GM19395 (cell line): Measurements from ENCODE around the gene COL5A1.

ENCODE experiments used
- ATAC-seq: cut with Tn5 transposase; IDR thresholded peaks from one replicate; pipeline ENCODE4 v1.9.1; 2021; ENCODE audit warnings: mild to moderate bottlenecking, moderate library complexity; ENCODE audit not compliant: unreplicated experiment

The COL5A1 gene

DNA sequence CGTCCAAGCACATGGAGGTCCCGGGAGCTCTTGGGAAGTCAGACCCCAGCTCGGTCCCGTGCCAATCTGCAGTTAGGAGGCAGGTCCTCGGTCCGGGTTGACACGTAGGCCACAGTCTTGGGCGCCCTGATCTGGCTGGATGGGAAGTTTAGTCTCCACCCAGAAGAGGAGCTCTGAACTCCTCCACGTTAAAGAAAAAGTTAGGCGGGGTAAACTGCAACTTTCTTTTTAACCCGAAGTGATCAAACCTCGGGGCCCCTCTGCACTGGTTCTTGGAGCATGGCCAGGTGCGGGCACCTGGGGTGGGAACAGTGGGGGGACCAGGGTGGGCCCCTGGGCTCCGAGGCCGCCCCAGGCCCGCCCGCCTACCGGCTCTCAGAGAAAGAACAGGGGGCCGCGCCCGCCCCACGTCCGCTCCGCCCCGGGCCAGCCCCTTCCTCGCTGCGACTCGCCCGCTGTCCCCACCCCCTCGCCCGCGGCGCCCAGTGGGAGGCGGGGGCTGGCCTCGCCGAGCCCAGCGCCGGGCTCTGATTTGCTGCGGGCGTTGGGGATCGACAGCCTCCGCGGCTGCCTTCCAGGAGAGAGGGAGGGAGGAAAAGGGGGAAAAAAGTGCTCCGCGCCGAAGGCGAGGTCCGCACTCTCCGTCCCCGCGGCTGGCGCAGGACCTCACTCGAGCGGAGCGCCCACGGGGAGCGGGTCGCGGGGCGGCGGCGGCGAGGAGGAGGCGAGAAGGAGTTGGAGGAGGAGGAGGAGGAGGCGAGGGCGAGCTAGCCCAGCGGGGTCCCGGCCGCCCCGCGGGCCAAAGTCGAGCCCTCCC is at the start of gene COL5A1:
COL5A1 (plus strand) TSS at position 631 of the 817 bp plus-strand sequence. CDS start 385 bp downstream, outside the sequence.
- no peak for ATAC-seq

DNA sequence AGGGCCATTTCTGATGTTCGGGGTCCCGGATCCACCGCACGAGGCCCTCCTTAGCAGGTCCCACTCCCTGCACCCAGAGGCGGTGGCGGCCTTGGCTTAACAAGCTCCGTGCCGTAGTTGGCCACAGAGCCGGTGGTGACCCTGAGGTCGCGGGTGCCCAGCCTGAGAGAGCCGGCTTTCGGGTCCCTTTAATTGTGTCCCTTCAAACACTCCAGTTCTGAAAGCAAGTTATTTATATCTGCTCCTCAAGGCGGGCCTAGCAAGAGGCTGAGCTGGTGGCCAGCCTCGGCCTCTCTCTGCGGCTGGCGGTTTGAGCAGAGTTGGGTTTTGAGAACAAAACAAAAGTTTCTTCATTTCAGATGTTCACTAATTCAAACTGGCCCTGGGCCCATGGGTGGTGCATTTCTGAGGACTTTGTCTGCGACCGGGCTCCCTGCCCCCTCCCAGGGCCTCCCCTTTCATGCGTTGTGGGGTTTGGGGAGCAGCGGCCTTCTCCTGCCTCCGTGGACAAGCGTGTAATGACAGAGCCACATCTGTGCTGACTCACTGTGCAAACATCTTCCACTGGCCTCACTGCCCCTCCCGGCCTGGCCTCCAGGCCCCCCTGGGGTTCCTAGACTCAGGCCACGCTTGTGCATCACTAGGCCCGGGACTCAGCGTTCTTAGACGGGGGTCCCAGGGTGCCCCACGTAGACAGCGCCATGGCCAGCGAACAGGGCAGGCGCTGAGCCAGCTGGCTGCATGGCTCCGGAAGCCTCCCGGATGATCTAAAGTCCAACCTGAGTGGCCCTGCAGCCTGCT is 49.4 kb upstream of the COL5A1 start:
- no peak for ATAC-seq

DNA sequence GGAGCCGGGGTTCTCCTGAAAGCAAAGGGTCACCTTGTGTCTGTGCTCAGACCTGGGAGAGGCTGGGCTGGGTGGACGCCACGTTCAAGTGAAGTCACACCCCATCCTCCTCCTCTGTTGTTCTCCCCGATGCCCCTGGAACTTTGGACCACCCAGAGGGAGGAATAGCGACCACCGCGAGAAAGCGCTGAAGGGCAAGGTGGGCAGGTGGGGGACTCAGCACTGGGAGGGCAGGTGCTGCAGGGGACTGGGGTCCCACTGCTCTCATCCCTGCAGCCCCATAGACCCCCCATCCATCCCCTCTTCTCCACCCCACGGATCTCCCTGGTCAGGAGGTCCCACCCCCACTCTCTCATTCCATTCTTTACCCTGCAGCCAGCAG is 48.8 kb upstream of the COL5A1 start:
- no peak for ATAC-seq

DNA sequence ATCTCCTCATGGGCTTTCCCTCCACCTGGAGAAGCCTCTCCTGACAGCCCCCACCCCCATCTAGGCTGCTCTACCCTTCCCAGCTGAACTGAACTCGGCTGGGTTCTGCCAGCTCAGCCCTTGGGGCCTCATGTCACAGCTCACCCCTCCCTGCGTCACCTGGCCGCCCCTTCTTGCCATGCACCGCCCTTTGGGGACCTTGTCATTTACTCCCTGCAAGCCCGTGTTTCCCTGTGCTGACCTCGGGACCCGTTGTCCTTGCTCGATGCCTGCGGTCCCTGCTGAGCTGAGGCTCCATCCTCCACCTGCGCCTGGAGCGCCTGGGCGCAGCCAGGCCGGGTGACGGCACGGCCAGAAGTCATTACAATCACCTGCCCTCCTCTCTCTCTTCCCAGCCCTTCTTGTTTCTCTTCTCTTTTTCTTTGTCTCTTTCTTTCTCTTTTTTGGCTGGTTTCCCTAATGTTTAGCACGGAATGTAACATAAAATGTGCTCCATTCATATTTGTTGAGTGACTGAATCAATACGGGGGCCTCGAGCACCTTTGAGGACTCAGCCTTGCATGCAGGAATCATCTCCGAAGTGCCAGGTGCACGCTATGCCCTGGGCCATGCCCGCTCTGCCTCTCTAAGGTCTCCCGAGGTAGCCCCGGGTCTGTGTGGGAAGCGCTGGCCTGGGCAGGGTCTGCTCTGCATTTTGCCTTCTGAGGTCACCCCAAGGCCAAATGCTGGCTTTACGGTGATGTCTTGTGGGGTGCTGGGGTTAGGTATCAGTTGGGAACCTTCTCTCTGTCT is 48.1 kb upstream of the COL5A1 start:
- no peak for ATAC-seq

DNA sequence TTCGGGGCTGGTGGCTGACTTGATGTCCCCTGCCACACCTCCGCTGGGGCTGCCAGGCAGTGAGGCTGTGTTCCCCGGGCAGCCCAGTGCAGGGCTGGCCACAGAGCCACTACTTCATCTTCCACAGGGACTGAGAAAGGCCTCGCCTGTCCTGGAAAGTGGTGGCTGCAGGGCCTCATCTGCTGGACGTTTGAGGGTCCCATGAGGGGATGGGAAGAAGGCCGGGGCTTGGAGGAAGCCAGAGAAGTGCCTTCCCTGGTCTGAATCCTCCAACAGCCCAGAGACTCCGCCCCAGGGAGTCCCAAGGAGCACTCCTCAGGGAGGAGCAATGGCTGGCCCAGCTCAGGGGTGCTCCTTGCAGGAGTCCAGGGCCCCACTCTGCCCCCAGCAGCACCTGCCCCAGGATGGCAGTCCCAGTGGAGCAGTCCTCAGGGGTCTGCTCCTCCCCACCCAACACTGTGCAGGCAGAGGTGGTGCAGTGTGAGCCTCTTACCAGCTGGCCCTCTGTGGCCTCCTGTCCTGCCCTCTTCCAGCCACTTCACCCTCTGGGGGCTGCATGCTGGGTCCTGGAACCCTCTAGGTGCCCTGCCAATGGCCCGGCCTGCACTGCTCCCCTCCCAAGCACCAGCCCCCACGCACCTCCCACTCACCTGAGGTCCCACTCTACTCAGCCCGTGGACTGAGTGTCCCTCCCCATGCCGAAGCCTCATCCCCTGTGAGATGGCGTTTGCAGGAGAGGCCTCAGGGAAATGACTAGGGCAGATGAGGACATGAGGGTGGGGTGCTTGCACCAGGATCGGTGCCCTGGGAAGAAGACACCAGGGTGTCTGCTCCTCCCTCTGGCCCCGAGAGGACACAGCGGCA is 47.3 kb upstream of the COL5A1 start:
- no peak for ATAC-seq

DNA sequence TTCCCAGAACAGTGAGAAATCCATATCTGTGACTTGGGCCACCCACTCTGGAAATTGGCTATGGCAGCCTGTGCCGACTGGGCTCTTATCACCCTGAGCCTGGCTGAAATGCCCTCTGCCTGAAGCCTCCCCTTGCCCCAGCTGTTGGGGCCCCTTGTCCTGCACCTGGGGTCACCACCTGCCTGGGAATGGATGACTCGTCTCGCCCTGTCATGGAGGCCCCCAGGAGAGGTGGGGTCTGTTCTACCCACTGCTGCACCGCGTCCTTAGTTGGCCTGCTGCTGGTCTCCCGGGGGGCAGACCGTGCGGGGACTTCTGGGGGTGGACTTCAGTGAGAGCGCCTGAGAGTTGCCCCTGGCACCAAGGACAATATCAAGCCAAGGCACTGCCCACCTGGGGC is 46.6 kb upstream of the COL5A1 start:
- ATAC-seq = no peak

DNA sequence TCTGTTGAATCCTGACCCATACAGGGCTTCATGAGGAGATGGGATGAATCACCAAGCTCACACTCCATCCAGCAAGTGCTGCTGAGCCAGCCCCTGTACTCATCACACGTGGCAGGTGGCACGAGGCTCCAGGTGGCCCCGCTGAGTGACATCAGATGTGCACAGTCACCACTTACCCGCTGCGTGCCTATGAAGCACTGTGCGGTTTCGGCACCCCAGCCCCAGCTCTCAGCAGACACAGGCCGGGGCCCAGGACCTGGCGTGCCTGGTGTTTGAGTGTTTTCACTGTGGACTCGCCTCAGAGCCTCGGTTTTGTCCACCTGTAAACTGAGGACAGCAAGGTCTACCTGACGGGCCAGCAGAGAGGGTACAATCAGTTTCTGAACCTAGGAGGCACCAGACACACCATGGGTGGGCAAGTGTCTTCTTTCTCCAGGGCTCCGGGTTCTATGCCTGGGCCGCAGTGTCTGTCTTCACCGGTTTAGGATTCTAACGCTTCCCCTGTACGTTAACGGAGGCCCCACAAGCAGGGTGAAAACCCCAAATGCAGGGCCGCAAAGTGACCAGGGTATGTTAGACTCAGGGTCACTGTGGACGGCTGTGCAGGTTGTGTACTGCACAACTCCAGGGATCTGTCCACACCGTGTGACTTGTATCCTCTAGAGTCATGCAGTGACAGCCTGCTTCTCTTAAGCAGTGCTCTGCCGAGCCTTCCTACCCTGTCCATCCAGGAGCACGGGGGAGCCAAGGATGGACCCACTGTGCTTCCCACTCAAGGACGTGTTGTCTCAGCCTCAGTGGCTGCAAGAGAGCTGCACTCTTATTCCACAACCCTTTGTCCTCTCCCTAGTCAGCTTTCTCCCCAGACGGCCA is 44.3 kb upstream of the COL5A1 start:
- no peak for ATAC-seq

DNA sequence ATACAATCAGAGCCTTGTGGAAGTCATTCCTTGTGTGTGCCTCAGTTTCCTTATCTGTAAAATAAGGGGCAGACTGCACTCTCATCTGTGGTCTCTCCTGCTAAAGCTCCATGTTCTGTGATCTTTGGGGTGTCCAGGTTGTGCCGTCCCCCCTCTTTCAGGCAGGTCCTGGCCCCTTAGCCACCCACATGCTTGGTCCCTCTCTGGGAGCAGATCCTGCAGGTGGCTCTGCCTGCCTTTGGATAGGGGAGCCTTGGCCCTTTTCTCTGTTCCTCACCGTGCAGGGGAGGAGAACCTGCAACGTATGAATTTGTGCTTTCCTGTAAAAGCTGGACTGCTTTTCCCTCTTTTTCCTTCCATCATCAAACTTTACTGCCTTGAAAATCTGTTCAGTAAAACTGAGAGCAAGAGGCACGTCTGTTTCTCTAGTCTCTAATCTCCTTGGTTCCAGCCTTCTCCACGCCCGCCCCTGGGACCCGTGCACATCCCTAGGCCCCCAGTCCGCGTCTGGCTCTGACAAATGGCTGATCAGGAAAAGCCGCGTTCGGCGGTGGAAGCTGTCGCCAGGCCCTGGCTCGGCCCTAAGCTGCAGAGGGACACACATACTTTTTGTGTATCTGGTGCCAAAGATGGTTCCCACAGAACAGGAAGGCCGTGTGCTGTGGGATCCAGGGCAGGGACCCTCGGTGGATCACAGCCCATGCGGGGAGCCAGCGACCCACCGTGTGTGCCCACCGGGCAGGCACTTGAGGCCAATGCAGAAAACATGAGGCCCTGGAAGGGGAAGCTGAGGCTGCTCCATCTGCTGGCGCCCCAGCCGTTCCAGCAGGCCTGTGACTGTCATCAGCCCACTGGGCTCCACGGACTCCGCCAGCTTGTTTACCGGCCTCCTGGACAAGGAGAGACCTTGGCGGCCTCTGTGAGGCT is 43.4 kb upstream of the COL5A1 start:
- ATAC-seq = no peak

DNA sequence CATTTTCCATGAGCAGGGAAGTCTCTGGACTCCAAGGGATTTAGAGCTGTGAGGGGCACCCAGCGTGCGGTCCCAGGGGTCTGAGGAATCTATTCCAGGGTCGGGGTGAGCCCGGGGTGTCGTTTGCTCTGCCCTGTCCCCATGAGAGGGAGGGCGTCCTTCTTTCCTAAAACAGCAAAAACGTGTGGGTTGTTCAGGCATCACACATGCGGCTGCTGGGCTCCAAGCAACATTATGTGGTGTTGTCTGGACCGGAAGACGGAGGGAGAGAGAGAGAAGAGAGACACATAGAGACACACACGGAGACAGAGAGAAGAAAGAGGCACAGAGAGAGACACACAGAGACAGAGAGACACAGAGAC is 42.7 kb upstream of the COL5A1 start:
- ATAC-seq = no peak

DNA sequence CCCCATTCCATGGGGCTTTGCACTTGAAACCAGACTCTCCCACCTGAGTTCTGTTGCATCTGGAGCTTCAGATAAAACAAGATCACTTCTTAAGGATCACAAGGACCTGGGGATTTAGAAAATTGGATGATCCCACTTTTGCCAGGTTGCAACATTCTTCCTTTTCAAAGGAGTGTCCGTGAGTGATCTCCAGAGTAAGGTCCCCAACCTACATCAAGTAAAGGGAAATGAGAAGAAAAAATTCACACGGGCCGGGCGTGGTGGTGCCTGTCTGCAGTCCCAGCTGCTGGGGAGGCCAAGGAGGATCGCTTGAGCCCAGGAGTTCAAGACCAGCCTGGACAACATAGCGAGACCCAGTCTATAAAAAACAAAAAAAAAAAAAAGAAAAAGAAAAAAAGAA is 41.2 kb upstream of the COL5A1 start:
- no peak for ATAC-seq

DNA sequence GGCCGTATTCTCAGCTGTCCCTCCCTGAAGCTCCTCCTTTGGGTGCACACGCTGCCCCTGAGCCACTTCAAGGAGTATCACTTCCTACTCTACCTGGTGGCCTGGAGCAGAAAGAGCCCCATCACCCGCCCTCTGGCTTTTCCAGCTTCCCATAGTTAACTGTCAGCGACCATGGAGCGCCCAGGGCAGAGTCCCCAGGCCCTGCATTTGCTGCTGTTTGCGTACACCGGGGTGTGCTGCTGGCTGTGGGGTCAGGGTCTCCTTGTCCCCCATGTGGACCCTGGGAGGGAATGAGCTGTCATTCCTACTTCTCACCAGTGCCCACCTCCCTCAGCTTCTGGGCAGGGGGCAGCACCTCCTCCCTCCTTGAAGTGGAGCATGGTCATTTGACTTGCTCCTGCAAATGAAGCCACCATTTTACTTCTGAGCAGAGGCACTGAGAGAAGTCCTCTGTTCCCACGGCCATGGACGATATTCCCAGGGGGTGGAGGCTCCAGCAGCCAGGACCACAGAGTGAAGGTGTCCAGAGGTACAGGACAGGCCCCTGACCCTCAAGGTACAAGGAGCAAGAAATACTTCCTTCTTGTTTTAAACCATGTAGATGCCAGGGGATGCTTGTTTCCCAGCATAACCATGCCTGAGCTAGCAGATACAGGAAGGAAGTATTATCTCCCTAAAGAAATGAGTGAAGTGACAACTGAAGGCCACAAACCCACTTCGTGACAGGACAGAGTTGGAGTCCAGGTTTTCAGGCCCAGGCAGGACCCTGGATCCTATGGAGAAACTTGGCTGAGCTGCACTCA is 40.6 kb upstream of the COL5A1 start:
- ATAC-seq = no peak

DNA sequence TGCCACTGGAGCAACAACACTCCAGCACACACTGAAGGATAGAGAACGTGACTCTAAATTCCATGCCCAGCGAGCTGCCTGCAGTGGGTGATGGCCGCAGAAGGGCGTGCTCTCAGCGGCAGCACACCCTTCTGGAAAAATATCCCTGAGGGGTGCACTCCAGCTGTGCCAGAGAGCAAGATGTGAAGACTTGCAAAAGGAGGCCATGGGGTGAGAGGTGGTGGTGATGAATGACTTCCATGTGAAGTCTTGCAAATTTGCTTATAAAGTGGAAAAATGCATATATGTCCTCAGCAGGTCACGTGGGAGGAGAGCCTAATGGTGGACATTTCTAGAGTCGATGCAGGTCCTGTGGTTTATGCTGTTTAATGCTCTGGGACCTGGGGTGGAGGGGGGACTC is 39.8 kb upstream of the COL5A1 start:
- ATAC-seq = no peak

DNA sequence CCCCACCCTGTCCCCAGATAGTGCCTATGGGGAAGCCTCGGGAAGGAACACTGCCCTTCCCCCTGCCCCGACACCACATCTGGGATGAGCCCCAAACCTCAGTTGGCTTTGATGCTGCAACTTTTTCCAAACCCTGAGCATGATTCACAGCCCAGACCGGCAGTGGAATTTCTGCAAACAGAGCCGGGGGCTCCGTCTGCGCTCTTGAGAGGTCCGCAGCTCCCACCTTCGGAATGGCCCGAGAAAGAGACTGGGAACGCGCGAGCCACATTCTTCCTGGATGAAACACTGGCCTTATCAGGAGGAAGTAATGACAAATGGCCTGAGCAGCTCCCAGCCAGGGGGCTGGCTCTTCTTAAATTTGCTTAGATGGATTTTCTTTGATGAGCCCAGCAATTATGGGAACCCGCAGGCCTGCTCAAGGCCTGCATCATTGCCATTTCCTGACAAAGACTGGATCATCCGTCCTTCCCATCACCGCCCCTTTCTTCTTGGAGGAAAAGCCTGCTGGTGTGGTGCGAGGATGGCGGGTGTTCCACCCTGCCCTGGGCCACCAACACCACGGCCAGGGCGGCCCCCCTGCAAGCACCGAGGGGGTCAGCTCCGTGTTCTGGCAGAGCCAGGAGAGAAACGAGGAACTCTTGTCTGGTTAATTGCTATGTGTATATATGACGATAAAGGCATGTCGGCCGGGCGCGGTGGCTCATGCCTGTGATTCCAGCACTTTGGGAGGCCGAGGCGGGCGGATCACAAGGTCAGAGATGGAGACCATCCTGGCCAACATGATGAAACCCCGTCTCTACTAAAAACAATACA is 38.8 kb upstream of the COL5A1 start:
- ATAC-seq = no peak

DNA sequence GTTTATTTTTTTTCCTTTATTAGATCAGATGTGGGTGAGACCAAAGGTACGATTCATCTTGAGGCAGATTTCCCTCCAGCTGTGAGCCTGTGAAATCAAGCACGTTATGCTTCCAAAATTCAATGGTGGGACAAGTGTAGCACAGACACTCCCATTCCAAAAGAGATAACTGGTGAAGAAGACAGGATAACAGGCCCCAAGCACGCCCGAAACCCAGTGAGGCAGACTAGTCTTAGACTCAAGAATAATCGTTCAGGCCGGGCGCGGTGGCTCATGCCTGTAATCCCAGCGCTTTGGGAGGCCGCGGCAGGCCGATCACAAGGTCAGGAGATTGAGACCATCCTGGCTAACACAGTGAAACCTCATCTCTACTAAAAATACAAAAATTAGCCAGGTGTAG is 36.8 kb upstream of the COL5A1 start:
- no peak for ATAC-seq

DNA sequence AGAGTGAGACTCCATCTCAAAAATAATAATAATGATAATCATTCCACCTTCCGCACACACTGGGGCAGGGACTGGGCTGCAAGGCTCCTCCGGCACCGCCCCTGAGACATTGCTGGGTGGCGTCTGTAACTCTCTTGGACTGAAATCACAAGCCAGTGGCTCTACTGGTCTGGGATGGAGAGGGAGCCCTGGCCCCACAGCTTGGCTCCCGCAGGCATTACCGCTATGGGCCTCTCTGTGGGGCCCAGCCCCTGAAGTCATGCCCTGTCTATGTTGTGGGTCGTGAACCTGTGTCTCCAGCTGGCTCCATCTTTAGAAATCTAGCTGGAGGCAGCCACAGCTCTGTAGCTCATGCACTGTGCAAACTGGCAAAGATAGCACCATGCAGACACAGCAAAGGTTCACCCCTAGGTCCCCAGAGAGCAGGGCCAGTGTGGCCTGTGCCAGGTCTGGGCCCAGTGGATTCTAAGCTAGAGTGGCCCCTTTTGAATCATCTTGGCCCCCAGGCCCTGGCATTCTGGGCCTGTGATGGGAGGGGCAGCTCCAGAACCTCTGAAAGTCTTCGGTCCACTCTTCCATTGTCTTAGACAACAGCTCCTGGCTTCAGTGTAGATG is 36.1 kb upstream of the COL5A1 start:
- ATAC-seq = no peak

DNA sequence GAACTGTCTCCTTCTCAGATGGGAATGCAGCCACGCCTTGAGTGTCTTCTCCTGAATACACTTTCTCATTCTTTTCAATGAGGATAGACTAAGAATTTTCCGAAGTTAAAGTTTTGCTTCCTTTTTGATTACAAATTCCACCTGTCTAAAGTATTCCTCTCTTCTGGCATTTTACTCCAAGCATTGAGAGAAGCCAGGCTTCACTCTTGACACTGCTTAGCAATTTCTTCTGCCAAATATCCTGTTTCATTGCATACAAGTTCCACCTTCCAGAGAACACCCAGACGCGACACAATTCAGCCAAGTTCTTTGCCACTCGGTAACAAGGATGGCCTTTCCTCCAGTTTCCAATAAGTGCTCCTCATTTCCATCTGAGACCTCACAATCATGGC is 35.6 kb upstream of the COL5A1 start:
- no peak for ATAC-seq
